ENCODE results near the gene TM4SF18. TPM values are rescaled to one million over a fixed set of nuclear protein-coding genes. Genes with fewer than 3 reads are reported as not detected.

Gene TM4SF18
- total RNA-seq, 4 donors from 2014 or later: 9.7 to 33.3 (median 24.9) TPM

DNA sequence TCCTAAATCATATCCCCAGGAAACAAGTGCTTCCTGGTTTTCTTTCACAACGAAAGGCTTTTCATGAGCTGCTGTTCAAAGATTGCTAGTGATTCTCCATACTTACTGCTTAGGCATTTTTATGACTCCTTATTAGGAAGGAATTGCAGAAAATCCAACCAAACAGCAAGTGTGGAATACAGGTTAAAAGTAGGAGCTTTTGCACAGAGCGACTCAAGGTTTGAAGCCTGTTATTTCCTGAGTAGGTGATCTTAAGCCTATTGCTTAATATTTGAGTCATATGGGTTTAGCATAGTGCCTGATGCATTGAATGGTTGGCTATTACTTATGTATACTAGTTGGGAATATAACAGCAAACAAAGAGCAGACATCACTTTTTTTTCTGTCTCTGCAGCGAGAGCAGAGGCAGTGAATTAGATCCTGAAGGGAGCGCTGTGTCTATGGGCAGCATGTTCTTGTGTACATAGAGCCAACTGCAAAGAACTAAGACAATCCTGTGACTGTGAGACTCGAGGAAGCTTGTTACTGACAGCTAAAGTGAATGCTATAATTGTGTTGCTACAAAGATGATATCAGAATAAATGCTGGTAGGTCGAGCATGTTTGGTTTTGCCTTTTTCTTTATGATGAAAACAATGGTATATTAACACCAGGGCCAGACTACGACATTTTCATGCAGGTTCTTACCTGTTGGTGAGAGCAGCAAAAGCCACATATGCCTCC, 37.7 kb upstream of the TM4SF18 start:
- peaks cover 3 to 15% of the 10 kb centered on the region in 2 donors for H3K4me1 ChIP-seq
- H3K4me3 ChIP-seq (replicated peaks in 1 of 3): no peak overlapping the region
- DNase-seq: no peak
- intact Hi-C loops (cut with DNase I): no loop called here
- no peaks in the 10 kb centered on the region for H3K27me3 ChIP-seq
- WGBS, 2 donors: 66 to 72% methylated on average over 7 of the region's 7 CpGs
- H3K27ac ChIP-seq: peak overlapping the region in 2 of 3 donors; percentile 16 to 34
- H3K9me3 ChIP-seq: no peaks in the 10 kb centered on the region
- TF ChIP-seq, protein P1, sequence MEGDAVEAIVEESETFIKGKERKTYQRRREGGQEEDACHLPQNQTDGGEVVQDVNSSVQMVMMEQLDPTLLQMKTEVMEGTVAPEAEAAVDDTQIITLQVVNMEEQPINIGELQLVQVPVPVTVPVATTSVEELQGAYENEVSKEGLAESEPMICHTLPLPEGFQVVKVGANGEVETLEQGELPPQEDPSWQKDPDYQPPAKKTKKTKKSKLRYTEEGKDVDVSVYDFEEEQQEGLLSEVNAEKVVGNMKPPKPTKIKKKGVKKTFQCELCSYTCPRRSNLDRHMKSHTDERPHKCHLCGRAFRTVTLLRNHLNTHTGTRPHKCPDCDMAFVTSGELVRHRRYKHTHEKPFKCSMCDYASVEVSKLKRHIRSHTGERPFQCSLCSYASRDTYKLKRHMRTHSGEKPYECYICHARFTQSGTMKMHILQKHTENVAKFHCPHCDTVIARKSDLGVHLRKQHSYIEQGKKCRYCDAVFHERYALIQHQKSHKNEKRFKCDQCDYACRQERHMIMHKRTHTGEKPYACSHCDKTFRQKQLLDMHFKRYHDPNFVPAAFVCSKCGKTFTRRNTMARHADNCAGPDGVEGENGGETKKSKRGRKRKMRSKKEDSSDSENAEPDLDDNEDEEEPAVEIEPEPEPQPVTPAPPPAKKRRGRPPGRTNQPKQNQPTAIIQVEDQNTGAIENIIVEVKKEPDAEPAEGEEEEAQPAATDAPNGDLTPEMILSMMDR (IDR thresholded peaks at IDR 0.05): no peak
- TF ChIP-seq POLR2A (IDR thresholded peaks at IDR 0.05): no peak
- H3K36me3 ChIP-seq: no peaks in the 10 kb centered on the region

DNA sequence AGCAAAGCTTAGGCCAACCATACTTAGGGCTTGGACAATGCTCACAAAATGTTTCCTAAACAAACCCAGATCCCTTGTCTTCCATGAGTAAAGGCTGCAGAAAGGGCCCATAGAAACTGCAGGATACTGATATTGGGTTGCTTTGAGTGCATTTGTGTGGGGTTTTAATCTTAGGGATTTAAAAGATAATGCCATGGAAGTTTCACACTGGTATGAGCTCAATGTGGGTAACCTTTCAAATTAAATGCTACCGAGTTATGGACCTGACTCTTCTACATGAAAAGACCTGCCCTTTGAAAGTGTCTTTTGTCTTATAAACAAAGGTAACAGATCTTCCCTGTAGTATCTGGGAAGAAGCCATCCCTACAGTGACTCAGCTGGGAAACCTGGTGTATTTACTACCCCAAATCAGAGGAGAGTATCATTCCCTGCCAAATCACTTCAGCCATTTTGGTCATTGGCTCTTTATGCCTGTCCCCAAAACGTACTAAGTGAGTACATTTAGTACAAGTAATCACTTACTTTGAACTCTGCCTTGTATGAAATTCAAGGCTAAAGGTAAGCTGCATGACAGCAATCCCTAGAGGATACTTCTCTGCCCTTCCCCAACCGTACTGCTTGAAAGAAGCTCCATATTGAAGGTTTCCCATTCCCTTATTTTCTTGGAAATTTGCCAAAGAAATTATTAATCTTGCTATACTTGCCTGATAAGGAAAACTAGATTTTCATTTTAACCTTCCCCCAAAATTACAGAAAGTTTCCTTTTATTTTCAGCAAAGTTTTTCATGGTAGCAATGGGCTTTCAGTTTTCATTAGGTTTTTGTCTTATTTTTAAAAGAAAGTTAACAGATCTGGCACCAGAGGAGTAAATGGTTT, 36.8 kb upstream of the TM4SF18 start:
- TF ChIP-seq POLR2A (IDR thresholded peaks at IDR 0.05): no peak
- TF ChIP-seq, protein P1 (IDR thresholded peaks at IDR 0.05): no peak
- 66 to 77% methylated on average over 3 of the region's 3 CpGs for WGBS, 2 donors
- Histone ChIP-seq H3K27me3 (no peaks in the 10 kb centered on the region), H3K9me3 (no peaks in the 10 kb centered on the region), H3K27ac (peak overlapping the region in 2 of 3 donors; percentile 43 to 48), H3K36me3 (no peaks in the 10 kb centered on the region), H3K4me3 (replicated peaks in 1 of 3) (no peak overlapping the region), H3K4me1 (peaks cover 0 to 8% of the 10 kb centered on the region in 2 donors)
- no peak for DNase-seq
- intact Hi-C loops (cut with DNase I): no loop called here

DNA sequence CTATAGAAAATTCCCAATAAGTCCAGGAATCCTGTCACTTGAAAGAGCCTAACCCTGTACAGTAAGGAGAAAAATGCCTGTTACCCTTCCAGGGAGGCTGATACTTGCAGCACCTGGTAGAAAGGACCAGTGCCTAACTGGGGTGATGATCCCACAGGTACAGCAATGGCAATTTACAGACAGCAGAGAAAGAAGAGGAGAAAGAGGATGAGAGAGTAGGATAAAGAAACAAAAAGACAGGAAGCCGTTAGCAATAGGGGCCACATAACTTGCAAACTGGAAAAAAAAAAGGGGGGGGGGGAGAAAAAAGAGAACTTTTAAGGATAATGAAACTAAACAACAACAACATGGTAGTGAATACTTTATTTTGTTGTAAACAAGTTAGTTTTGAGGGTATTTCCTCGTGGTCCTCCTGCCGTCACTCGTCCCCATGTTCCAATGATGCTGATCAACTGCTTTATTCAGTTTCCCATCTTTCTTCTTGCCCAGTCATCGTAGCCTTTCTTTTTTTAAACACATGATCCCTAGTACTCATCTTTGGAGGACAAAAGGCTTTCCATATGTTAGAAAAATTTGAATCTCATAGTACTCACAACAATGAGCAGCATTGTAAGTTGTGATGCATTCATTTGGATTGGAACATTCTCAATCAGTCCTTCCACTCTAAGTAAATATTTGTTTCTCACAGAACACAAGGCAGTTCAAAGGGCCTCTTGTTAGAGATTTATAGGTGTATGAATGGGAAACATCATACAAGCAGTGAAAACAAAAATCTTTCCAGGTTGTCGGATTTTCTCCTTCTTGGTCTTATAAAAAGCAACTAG, 35.5 kb upstream of the TM4SF18 start:
- Histone ChIP-seq H3K36me3 (no peaks in the 10 kb centered on the region), H3K9me3 (no peaks in the 10 kb centered on the region), H3K27ac (no peak overlapping the region), H3K4me3 (replicated peaks in 1 of 3) (no peak overlapping the region), H3K4me1 (peaks cover 0 to 8% of the 10 kb centered on the region in 2 donors), H3K27me3 (no peaks in the 10 kb centered on the region)
- TF ChIP-seq, protein P1 (IDR thresholded peaks at IDR 0.05): no peak
- no peak for TF ChIP-seq POLR2A (IDR thresholded peaks at IDR 0.05)
- intact Hi-C loops (cut with DNase I): no loop called here
- no peak for DNase-seq
- 86% methylated on average over 6 of the region's 6 CpGs for WGBS, 2 donors

GRCh38 chr3:149368201-149368673, 34.8 kb upstream of the TM4SF18 start:
- Histone ChIP-seq H3K9me3 (no peaks in the 10 kb centered on the region), H3K27ac (no peak overlapping the region), H3K36me3 (no peaks in the 10 kb centered on the region), H3K27me3 (no peaks in the 10 kb centered on the region), H3K4me1 (peaks cover 0 to 8% of the 10 kb centered on the region in 2 donors), H3K4me3 (replicated peaks in 1 of 3) (no peak overlapping the region)
- DNase-seq: no peak
- TF ChIP-seq POLR2A (IDR thresholded peaks at IDR 0.05): no peak
- TF ChIP-seq, protein P1 (IDR thresholded peaks at IDR 0.05): no peak
- intact Hi-C loops (cut with DNase I): no loop called here
- WGBS, 2 donors: 94 to 96% methylated on average over 6 of the region's 6 CpGs

Data from thyroid gland (tissue), 4 donors.